ENCODE data around the gene UCK1.

DNA sequence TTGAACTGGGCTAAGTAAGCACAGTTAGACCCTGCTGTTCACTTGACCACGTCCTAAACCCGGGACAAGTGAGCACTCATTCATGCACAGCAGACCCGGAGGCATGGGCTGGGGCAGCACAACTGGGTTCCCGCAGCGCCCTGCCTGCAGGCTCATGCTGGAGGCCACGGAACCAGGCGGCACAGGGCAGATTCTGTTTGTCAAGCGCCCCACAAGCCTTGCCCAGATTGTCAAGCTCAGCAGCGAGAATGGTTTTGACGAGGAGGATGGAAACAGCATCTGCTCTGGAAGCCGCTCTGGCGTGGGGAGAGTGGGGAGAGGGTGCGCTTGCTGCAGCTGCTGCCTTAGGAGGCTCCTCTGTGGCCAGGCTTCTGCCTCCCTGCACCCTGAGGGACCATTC is 47.0 kb upstream of the UCK1 start:
- TF ChIP-seq, protein P1, sequence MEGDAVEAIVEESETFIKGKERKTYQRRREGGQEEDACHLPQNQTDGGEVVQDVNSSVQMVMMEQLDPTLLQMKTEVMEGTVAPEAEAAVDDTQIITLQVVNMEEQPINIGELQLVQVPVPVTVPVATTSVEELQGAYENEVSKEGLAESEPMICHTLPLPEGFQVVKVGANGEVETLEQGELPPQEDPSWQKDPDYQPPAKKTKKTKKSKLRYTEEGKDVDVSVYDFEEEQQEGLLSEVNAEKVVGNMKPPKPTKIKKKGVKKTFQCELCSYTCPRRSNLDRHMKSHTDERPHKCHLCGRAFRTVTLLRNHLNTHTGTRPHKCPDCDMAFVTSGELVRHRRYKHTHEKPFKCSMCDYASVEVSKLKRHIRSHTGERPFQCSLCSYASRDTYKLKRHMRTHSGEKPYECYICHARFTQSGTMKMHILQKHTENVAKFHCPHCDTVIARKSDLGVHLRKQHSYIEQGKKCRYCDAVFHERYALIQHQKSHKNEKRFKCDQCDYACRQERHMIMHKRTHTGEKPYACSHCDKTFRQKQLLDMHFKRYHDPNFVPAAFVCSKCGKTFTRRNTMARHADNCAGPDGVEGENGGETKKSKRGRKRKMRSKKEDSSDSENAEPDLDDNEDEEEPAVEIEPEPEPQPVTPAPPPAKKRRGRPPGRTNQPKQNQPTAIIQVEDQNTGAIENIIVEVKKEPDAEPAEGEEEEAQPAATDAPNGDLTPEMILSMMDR (IDR thresholded peaks at IDR 0.05), result no peak
- TF ChIP-seq POLR2A (IDR thresholded peaks at IDR 0.05), result no peak
